Spleen (tissue), 7 donors: Measurements from ENCODE around the gene GUCY2C.

Experiments used
- CTCF ChIP-seq, 11 experiments: fragments of 200-600 bp in 7 of 11; fragments of 450-650 bp in 4 of 11; sonication (generic) in 4 of 11; IDR thresholded peaks in 8 of 11; conservative IDR thresholded peaks in 3 of 11; 1 replicate in 7 of 11; 2 replicates in 4 of 11; pipeline versions ENCODE4 v1.4.0 to v1.8.0; 2016 to 2021; ENCODE audit warnings: antibody characterized with exemption in 11 of 11, inconsistent platforms in 4 of 11, mild to moderate bottlenecking in 1 of 11
- POLR2A ChIP-seq, 3 donors: fragments of 450-650 bp; IDR thresholded peaks; one replicate each; pipeline ENCODE4 v1.5.1; 2017; ENCODE audit warnings: antibody characterized with exemption in 3 of 3, mild to moderate bottlenecking in 1 of 3
- donor health status: DM: no; HTN: no; CAD: no; lungs with moderate emphysema.
- donor health status: DM: no; HTN: no; CAD: no.
- donor health status: DM: no; HTN: no; CAD: no.

DNA sequence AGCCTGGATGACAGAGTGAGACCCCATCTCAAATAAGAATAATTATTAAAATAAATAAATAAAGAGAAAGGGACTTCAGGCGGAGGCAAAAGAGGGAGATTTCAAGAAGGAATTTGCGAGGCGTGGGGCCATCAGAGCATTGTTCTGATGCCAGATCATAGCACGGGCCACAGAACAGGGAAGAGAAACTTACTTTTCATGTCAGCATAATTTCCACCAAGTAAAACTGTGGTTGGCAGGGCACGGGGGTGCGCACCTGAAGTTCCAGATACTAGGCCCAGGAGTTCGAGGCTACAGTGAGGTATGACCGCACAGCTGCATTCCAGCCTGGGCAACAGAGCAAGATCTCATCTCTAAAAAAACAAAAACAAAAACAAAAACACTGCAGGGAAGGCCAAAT lies 117.8 kb downstream of the GUCY2C start:
- TF ChIP-seq CTCF (IDR thresholded peaks at IDR 0.05 in 8 of 11, conservative IDR thresholded peaks at IDR 0.05 in 3 of 11) (no peak), POLR2A (IDR thresholded peaks at IDR 0.05) (no peak)
